Measurements from ENCODE around the gene SMIM24. TPM values are rescaled to one million over a fixed set of nuclear protein-coding genes. Genes with fewer than 3 reads are reported as not detected.

Gene SMIM24
- total RNA-seq, 3 donors from 2014 or later: 8.5 to 62.5 (median 41.8) TPM

- intact Hi-C loops (cut with DNase I, micrococcal nuclease): no loop called here
- no peaks in the 10 kb centered on the region for H3K36me3 ChIP-seq (ENCODE audit: low read depth)
Measured at GRCh38 chr19:3493651-3494050, 13.3 kb upstream of the SMIM24 start.

GRCh38 chr19:3492919-3493318 is 12.6 kb upstream of the SMIM24 start:
- no peaks in the 10 kb centered on the region for H3K36me3 ChIP-seq (ENCODE audit: low read depth)
- no peak overlapping the region for H3K4me3 ChIP-seq
- H3K9me3 ChIP-seq: no peaks in the 10 kb centered on the region
- no peaks in the 10 kb centered on the region for H3K4me1 ChIP-seq (ENCODE audit: low read depth)
- TF ChIP-seq CTCF (IDR thresholded peaks at IDR 0.05): no peak
- ATAC-seq: no peak
- DNase-seq: no peak
- intact Hi-C loops (cut with DNase I, micrococcal nuclease): no loop called here

More at GRCh38 chr19:3493651-3494050, 13.3 kb upstream of the SMIM24 start:
- no peak for ATAC-seq
- Histone ChIP-seq H3K4me3 (no peak overlapping the region), H3K9me3 (no peaks in the 10 kb centered on the region), H3K4me1 (ENCODE audit: low read depth) (no peaks in the 10 kb centered on the region)
- TF ChIP-seq CTCF (IDR thresholded peaks at IDR 0.05): no peak
- no peak for DNase-seq

GRCh38 chr19:3492131-3492839 is 12.0 kb upstream of the SMIM24 start:
- no peak for ATAC-seq
- Histone ChIP-seq H3K4me1 (ENCODE audit: low read depth) (no peaks in the 10 kb centered on the region), H3K4me3 (no peak overlapping the region), H3K36me3 (ENCODE audit: low read depth) (no peaks in the 10 kb centered on the region), H3K9me3 (no peaks in the 10 kb centered on the region)
- no peak for DNase-seq
- intact Hi-C loops (cut with DNase I, micrococcal nuclease): no loop called here
- no peak for TF ChIP-seq CTCF (IDR thresholded peaks at IDR 0.05)

- no peaks in the 10 kb centered on the region for H3K9me3 ChIP-seq
- intact Hi-C loops (cut with DNase I, micrococcal nuclease): no loop called here
- TF ChIP-seq CTCF (IDR thresholded peaks at IDR 0.05): no peak
- no peaks in the 10 kb centered on the region for H3K36me3 ChIP-seq (ENCODE audit: low read depth)
- H3K4me3 ChIP-seq: no peak overlapping the region
- no peak for ATAC-seq
- H3K4me1 ChIP-seq (ENCODE audit: low read depth): no peaks in the 10 kb centered on the region
- no peak for DNase-seq
Measured at GRCh38 chr19:3491396-3492119, 11.2 kb upstream of the SMIM24 start.

- peak; percentile 54 to 76 (median 71) for DNase-seq
- H3K4me3 ChIP-seq: peak within 1 kb of the TSS; percentile 6
- intact Hi-C loops (cut with DNase I, micrococcal nuclease): no loop called here
- ATAC-seq: peak; percentile 61
- no peaks in the 10 kb centered on the region for H3K9me3 ChIP-seq
- peaks cover 10% of the 10 kb centered on the region for H3K4me1 ChIP-seq (ENCODE audit: low read depth)
- H3K36me3 ChIP-seq (ENCODE audit: low read depth): no peaks in the 10 kb centered on the region
- no peak for TF ChIP-seq CTCF (IDR thresholded peaks at IDR 0.05)
Measured at GRCh38 chr19:3483226-3483628, 2.9 kb upstream of the SMIM24 start, which contains the start of gene SMIM44. TSS of gene SMIM44 (minus strand) at chr19:3483441. CDS start at chr19:3483403, 38 bp downstream.

Data from mucosa of descending colon (tissue), 3 donors.